Glutamatergic neuron (in vitro differentiated cells): ENCODE data around the gene ABI3BP. TPM values are rescaled to one million over a fixed set of nuclear protein-coding genes. Genes with fewer than 3 reads are reported as not detected.
A peak's percentile ranks its signal among the peaks of the same experiment; 100 is the strongest.

Experiments used
- DNase-seq: peaks from one replicate; pipeline ENCODE4 v3.0.0; 2022
- H3K27ac Mint-ChIP-seq: one replicate; pipeline ENCODE4 v1.8.0; 2020; ENCODE audit warnings: mild to moderate bottlenecking, mixed read lengths, inconsistent platforms; ENCODE audit not compliant: unreplicated experiment
- H3K27me3 Mint-ChIP-seq: one replicate; pipeline ENCODE4 v1.8.0; 2020; ENCODE audit warnings: mild to moderate bottlenecking, moderate library complexity, mixed read lengths, inconsistent platforms; ENCODE audit not compliant: unreplicated experiment
- H3K36me3 Mint-ChIP-seq: one replicate; pipeline ENCODE4 v1.8.0; 2020; ENCODE audit warnings: mild to moderate bottlenecking, mixed read lengths, inconsistent platforms; ENCODE audit not compliant: unreplicated experiment
- H3K4me1 Mint-ChIP-seq: one replicate; pipeline ENCODE4 v1.8.0; 2020; ENCODE audit warnings: mild to moderate bottlenecking, low read depth, mixed read lengths, inconsistent platforms; ENCODE audit not compliant: unreplicated experiment
- H3K4me3 Mint-ChIP-seq: one replicate; pipeline ENCODE4 v1.8.0; 2020; ENCODE audit warnings: mild to moderate bottlenecking, mixed read lengths, inconsistent platforms; ENCODE audit not compliant: unreplicated experiment
- H3K9me3 Mint-ChIP-seq: one replicate; pipeline ENCODE4 v1.8.0; 2020; ENCODE audit warnings: mild to moderate bottlenecking, moderate library complexity, mixed read lengths, inconsistent platforms; ENCODE audit not compliant: unreplicated experiment
- long read RNA-seq: library from polyadenylated mRNA; unstranded; transcript quantifications from one replicate; pipeline ENCODE4 v2.0.0, GENCODE V29; 2020; ENCODE audit not compliant: unreplicated experiment
- total RNA-seq: library from RNA; stranded (reverse); fragmentation: NEBNext Ultra II Directional; extraction: Animal tissue kit (Norgen Biotek cat#: 25700); gene quantifications from one replicate; pipeline ENCODE4 v1.2.1, GENCODE V29; 2021; ENCODE audit not compliant: unreplicated experiment
- TF ChIP-seq, protein P1 (sequence below): fragments of 200-600 bp; sonication (generic); IDR thresholded peaks from one replicate; pipeline ENCODE4 v1.5.0; 2021; ENCODE audit not compliant: partially characterized antibody, unreplicated experiment

ABI3BP gene
- total RNA-seq: not detected
- long read RNA-seq: 0 reads

- H3K4me3 Mint-ChIP-seq: no peak within 1 kb of the TSS
- TF ChIP-seq, protein P1, sequence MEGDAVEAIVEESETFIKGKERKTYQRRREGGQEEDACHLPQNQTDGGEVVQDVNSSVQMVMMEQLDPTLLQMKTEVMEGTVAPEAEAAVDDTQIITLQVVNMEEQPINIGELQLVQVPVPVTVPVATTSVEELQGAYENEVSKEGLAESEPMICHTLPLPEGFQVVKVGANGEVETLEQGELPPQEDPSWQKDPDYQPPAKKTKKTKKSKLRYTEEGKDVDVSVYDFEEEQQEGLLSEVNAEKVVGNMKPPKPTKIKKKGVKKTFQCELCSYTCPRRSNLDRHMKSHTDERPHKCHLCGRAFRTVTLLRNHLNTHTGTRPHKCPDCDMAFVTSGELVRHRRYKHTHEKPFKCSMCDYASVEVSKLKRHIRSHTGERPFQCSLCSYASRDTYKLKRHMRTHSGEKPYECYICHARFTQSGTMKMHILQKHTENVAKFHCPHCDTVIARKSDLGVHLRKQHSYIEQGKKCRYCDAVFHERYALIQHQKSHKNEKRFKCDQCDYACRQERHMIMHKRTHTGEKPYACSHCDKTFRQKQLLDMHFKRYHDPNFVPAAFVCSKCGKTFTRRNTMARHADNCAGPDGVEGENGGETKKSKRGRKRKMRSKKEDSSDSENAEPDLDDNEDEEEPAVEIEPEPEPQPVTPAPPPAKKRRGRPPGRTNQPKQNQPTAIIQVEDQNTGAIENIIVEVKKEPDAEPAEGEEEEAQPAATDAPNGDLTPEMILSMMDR: no peak
- H3K27me3 Mint-ChIP-seq: no peaks in the 10 kb centered on the region
- no peak within 1 kb of the TSS for H3K27ac Mint-ChIP-seq
- DNase-seq: peak; percentile 28
- no peaks in the 10 kb centered on the region for H3K9me3 Mint-ChIP-seq
- H3K36me3 Mint-ChIP-seq: no peaks in the 10 kb centered on the region
- H3K4me1 Mint-ChIP-seq: no peaks in the 10 kb centered on the region
These were observed at the start of gene ABI3BP for GRCh38 chr3:100993309-100993708. TSS of gene ABI3BP (minus strand) at chr3:100993421. CDS start at chr3:100993384, 37 bp downstream.

- TF ChIP-seq, protein P1: no peak
- no peaks in the 10 kb centered on the region for H3K27me3 Mint-ChIP-seq
- H3K9me3 Mint-ChIP-seq: no peaks in the 10 kb centered on the region
- H3K4me1 Mint-ChIP-seq: peaks cover 4% of the 10 kb centered on the region
- no peak for DNase-seq
- no peak overlapping the region for H3K4me3 Mint-ChIP-seq
- H3K27ac Mint-ChIP-seq: no peak overlapping the region
- H3K36me3 Mint-ChIP-seq: no peaks in the 10 kb centered on the region
These were observed 46.1 kb upstream of the ABI3BP start for GRCh38 chr3:101039285-101039684.

- no peak overlapping the region for H3K4me3 Mint-ChIP-seq
- peaks cover 4% of the 10 kb centered on the region for H3K4me1 Mint-ChIP-seq
- no peak for DNase-seq
These were observed 45.7 kb upstream of the ABI3BP start for GRCh38 chr3:101038880-101039279.

DNA sequence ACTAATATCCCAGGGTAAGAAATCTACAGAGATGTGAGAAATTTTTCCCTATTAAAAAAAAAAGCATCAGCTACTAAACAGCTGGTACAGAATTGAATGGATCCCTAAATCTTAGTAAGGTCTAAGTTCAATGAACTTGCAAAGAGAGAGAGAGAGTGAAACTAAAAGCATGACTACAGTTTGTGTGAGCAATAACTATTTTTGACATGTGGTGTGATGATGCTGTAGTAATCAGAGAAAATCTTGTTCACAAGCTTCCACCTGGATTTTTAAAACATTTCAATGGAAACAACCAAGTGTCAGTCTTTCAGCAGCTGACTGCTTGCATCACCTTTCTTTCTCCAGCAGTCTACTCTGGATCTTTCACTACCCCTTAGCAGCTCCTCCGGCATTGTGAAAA is 45.2 kb upstream of the ABI3BP start:
- H3K4me3 Mint-ChIP-seq: no peak overlapping the region
- no peaks in the 10 kb centered on the region for H3K36me3 Mint-ChIP-seq

More at GRCh38 chr3:101038880-101039279, 45.7 kb upstream of the ABI3BP start:
- Mint-ChIP-seq H3K36me3 (no peaks in the 10 kb centered on the region), H3K27me3 (no peaks in the 10 kb centered on the region), H3K9me3 (no peaks in the 10 kb centered on the region), H3K27ac (no peak overlapping the region)
- TF ChIP-seq, protein P1: no peak

DNA sequence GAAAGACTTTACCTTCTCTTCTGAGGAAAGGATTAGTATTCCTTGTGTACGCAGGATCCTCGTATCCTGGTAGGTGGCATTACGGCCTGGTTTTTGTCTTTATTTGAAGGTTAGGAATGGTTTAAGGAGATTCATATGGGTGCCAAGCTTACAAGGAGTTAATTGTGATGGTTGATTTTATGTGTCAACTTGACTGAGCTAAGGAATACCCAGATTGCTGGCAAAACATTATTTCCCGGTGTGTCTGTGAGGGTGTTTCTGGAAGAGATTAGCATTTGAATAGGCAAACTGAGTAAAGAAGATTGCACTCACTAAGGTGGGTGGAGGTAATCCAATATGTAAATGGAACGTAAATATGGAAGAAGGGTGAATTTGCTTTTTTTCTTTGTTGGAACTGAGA is 44.4 kb upstream of the ABI3BP start:
- Mint-ChIP-seq H3K27me3 (no peaks in the 10 kb centered on the region), H3K4me3 (no peak overlapping the region), H3K36me3 (no peaks in the 10 kb centered on the region), H3K9me3 (no peaks in the 10 kb centered on the region), H3K4me1 (peaks cover 4% of the 10 kb centered on the region), H3K27ac (no peak overlapping the region)
- TF ChIP-seq, protein P1: no peak
- DNase-seq: no peak

More for the DNA sequence above, 45.2 kb upstream of the ABI3BP start:
- no peak for DNase-seq
- Mint-ChIP-seq H3K27ac (no peak overlapping the region), H3K4me1 (peaks cover 4% of the 10 kb centered on the region), H3K27me3 (no peaks in the 10 kb centered on the region), H3K9me3 (no peaks in the 10 kb centered on the region)
- TF ChIP-seq, protein P1: no peak
